Naive thymus-derived CD8-positive, alpha-beta T cell (primary cell): ENCODE results near the gene LRRC37A3. TPM values are rescaled to one million over a fixed set of nuclear protein-coding genes. Genes with fewer than 3 reads are reported as not detected.
"Not testable (repeated sequence)": the region's sequence is repeated elsewhere in the genome, so short reads cannot be mapped to it uniquely, and the experiment has no call there.

Source experiments
- ATAC-seq, 2 donors: fragments of 150-1000 bp; cut with Tn5 transposase in 1 of 2; sonication (Bioruptor Pico), chemical (Tn5 transposase) in 1 of 2; 1 replicate in 1 of 2; 2 replicates in 1 of 2; pipeline ENCODE4 v1.10.0; 2021; ENCODE audit warnings: mild to moderate bottlenecking in 2 of 2, moderate library complexity in 2 of 2
- POLR2A ChIA-PET: fragments of 350-600 bp; sonication (Branson Sonifier 250); formaldehyde crosslinking; loops from one replicate; lab custom pipeline; 2021; ENCODE audit warnings: antibody characterized with exemption; lab: Charles Lee
- DNase-seq, 10 donors: peaks; one replicate each; pipeline versions ENCODE4 v3.0.0 to v3.0.0-alpha.2; 2020 to 2022
- H3K27ac Mint-ChIP-seq, 10 donors: one replicate each; pipeline ENCODE4 v1.8.0; 2020 to 2022; ENCODE audit warnings: mild to moderate bottlenecking in 10 of 10, mixed read lengths in 10 of 10, moderate library complexity in 4 of 10, inconsistent platforms in 1 of 10
- H3K27me3 Mint-ChIP-seq, 5 donors: one replicate each; pipeline ENCODE4 v1.8.0; 2021 to 2022; ENCODE audit warnings: mixed read lengths in 5 of 5
- H3K36me3 Mint-ChIP-seq, 3 donors: one replicate each; pipeline ENCODE4 v1.8.0; 2020 to 2022; ENCODE audit warnings: mixed read lengths in 3 of 3, mild to moderate bottlenecking in 2 of 3, inconsistent platforms in 1 of 3
- H3K4me1 Mint-ChIP-seq, 4 donors: one replicate each; pipeline ENCODE4 v1.8.0; 2021 to 2022; ENCODE audit warnings: mixed read lengths in 4 of 4
- H3K4me3 Mint-ChIP-seq, 10 donors: one replicate each; pipeline ENCODE4 v1.8.0; 2020 to 2022; ENCODE audit warnings: mild to moderate bottlenecking in 10 of 10, mixed read lengths in 10 of 10, moderate library complexity in 6 of 10, inconsistent platforms in 1 of 10
- H3K9me3 Mint-ChIP-seq, 9 donors: one replicate each; pipeline ENCODE4 v1.8.0; 2020 to 2022; ENCODE audit warnings: mixed read lengths in 9 of 9, mild to moderate bottlenecking in 3 of 9, inconsistent platforms in 1 of 9, moderate library complexity in 1 of 9
- polyA plus RNA-seq, 3 donors: library from polyadenylated mRNA; unstranded; fragments of 300-500 nt; fragmentation: Illumina TruSeq; gene quantifications; one replicate each; pipeline ENCODE4 v1.2.3, GENCODE V29; 2021
- total RNA-seq, 8 experiments: library from RNA in 2 of 8; stranded (reverse) in 2 of 8; gene quantifications; one replicate each; pipeline ENCODE4 v1.2.3 and lab custom pipeline; 2021 to 2026

Gene LRRC37A3
- total RNA-seq (10 to 100 TPM; 28.5 to 30.1 TPM), polyA plus RNA-seq (1 to 10 TPM in 2 of 3 donors, under 1 TPM in 1; 0.75 to 2.9 (median 1.1) TPM), total RNA-seq (lab: John Stamatoyannopoulos, UW) (1.1 to 4.1 (median 2.6) reads per million in 6 experiments)

GRCh38 chr17:64919289-64920025, at the start of gene LRRC37A3:
Gene LRRC37A3, minus strand, starts transcription at chr17:64919478. Its CDS starts 22,221 bp downstream, at chr17:64897257.
- peak; percentile 95 to 96 for ATAC-seq
- H3K4me1 Mint-ChIP-seq = peaks cover 1 to 31% (median 8%) of the 10 kb centered on the region in 4 donors
- H3K36me3 Mint-ChIP-seq = not testable (repeated sequence)

GRCh38 chr17:64965873-64966287, 46.6 kb upstream of the LRRC37A3 start:
- ATAC-seq (peak; percentile 95 to 96), DNase-seq (peak; percentile 69 to 91 (median 86))
- POLR2A ChIA-PET = interaction anchor here (0.6 to 1.9 kb wide), 5 partner anchors 9 to 157 kb away, joined by 3 to 11 read pairs (median 4); partner anchors contain the start of gene GNA13
- not testable (repeated sequence) for H3K36me3 Mint-ChIP-seq, H3K27me3 Mint-ChIP-seq, H3K9me3 Mint-ChIP-seq
- peak overlapping the region; percentile 75 to 96 (median 86) for H3K27ac Mint-ChIP-seq
- H3K4me3 Mint-ChIP-seq = peak overlapping the region; percentile 36 to 73 (median 56)
- peaks cover 26 to 77% (median 62%) of the 10 kb centered on the region in 4 donors for H3K4me1 Mint-ChIP-seq

More at GRCh38 chr17:64919289-64920025, at the start of gene LRRC37A3:
- DNase-seq = peak; percentile 96 to 100 (median 99)
- H3K9me3 Mint-ChIP-seq, H3K27me3 Mint-ChIP-seq: not testable (repeated sequence)
- POLR2A ChIA-PET = interaction anchor here (0.6 to 2.0 kb wide), 14 partner anchors 21 to 501 kb away, joined by 3 to 12 read pairs (median 4); partner anchors contain the start of genes CEP95 and GNA13
- peak within 1 kb of the TSS; percentile 77 to 98 (median 96) for H3K27ac Mint-ChIP-seq
- H3K4me3 Mint-ChIP-seq = peak within 1 kb of the TSS; percentile 85 to 96 (median 89)

- POLR2A ChIA-PET = interaction anchor here (0.6 to 1.9 kb wide), 5 partner anchors 10 to 158 kb away, joined by 3 to 11 read pairs (median 4); partner anchors contain the start of gene GNA13
- not testable (repeated sequence) for H3K9me3 Mint-ChIP-seq, ATAC-seq, DNase-seq, H3K36me3 Mint-ChIP-seq, H3K27me3 Mint-ChIP-seq
- Mint-ChIP-seq H3K4me3 (peak overlapping the region; percentile 36 to 73 (median 58)), H3K27ac (peak overlapping the region; percentile 77 to 96 (median 86)), H3K4me1 (peaks cover 25 to 73% (median 60%) of the 10 kb centered on the region in 4 donors)
These were observed 46.1 kb upstream of the LRRC37A3 start for GRCh38 chr17:64965256-64965872.

GRCh38 chr17:64964796-64965195, 45.5 kb upstream of the LRRC37A3 start:
- no peak for DNase-seq
- H3K4me1 Mint-ChIP-seq = peaks cover 24 to 69% (median 57%) of the 10 kb centered on the region in 4 donors
- H3K27ac Mint-ChIP-seq = peak overlapping the region in 7 of 10 donors; percentile 43 to 96 (median 59)

GRCh38 chr17:64963814-64964213, 44.5 kb upstream of the LRRC37A3 start:
- ATAC-seq, H3K27me3 Mint-ChIP-seq, H3K9me3 Mint-ChIP-seq, DNase-seq, H3K36me3 Mint-ChIP-seq, H3K4me3 Mint-ChIP-seq: not testable (repeated sequence)
- Mint-ChIP-seq H3K27ac (peak overlapping the region in 6 of 10 donors; percentile 35 to 79 (median 57)), H3K4me1 (peaks cover 20 to 62% (median 48%) of the 10 kb centered on the region in 4 donors)
- POLR2A ChIA-PET = interaction anchor here (0.6 to 1.9 kb wide), 2 partner anchors 12 to 115 kb away, joined by 3 to 10 read pairs; no protein-coding TSS in a partner anchor

More at GRCh38 chr17:64964796-64965195, 45.5 kb upstream of the LRRC37A3 start:
- ATAC-seq = no peak
- Mint-ChIP-seq H3K27me3 (no peaks in the 10 kb centered on the region), H3K4me3 (peak overlapping the region in 3 of 10 donors; percentile 39 to 73 (median 53)), H3K9me3 (no peaks in the 10 kb centered on the region), H3K36me3 (no peaks in the 10 kb centered on the region)
- POLR2A ChIA-PET = interaction anchor here (1.0 to 1.9 kb wide), 5 partner anchors 10 to 158 kb away, joined by 3 to 11 read pairs (median 5); partner anchors contain the start of gene GNA13

- Mint-ChIP-seq H3K27ac (peak overlapping the region in 9 of 10 donors; percentile 5 to 75 (median 23)), H3K4me1 (peaks cover 10 to 41% (median 28%) of the 10 kb centered on the region in 4 donors), H3K4me3 (peak overlapping the region in 6 of 10 donors; percentile 5 to 39 (median 20))
- POLR2A ChIA-PET = interaction anchor here (1.7 kb wide), 1 partner anchor 14 kb away, joined by 5 read pairs; no protein-coding TSS in a partner anchor
- ATAC-seq (peak in 1 of 2 donors; percentile 28), DNase-seq (peak in 9 of 10 donors; percentile 38 to 90 (median 70))
- not testable (repeated sequence) for H3K36me3 Mint-ChIP-seq, H3K9me3 Mint-ChIP-seq, H3K27me3 Mint-ChIP-seq
These were observed 42.5 kb upstream of the LRRC37A3 start for GRCh38 chr17:64961563-64962378.

GRCh38 chr17:64951877-64952276, 32.6 kb upstream of the LRRC37A3 start:
- no peaks in the 10 kb centered on the region for H3K4me1 Mint-ChIP-seq
- DNase-seq (no peak), ATAC-seq (no peak)
- no peaks in the 10 kb centered on the region for H3K36me3 Mint-ChIP-seq
- H3K27me3 Mint-ChIP-seq = no peaks in the 10 kb centered on the region
- no peak overlapping the region for H3K27ac Mint-ChIP-seq
- POLR2A ChIA-PET = no interaction called here
- no peaks in the 10 kb centered on the region for H3K9me3 Mint-ChIP-seq
- H3K4me3 Mint-ChIP-seq = no peak overlapping the region

GRCh38 chr17:64950871-64951270, 31.6 kb upstream of the LRRC37A3 start:
- Mint-ChIP-seq H3K9me3 (no peaks in the 10 kb centered on the region), H3K36me3 (no peaks in the 10 kb centered on the region), H3K4me3 (no peak overlapping the region), H3K27me3 (no peaks in the 10 kb centered on the region), H3K4me1 (no peaks in the 10 kb centered on the region), H3K27ac (no peak overlapping the region)
- no peak for DNase-seq
- POLR2A ChIA-PET = no interaction called here
- ATAC-seq = no peak

- Mint-ChIP-seq H3K4me3 (no peak overlapping the region), H3K27ac (no peak overlapping the region), H3K27me3 (no peaks in the 10 kb centered on the region), H3K4me1 (no peaks in the 10 kb centered on the region), H3K9me3 (no peaks in the 10 kb centered on the region), H3K36me3 (no peaks in the 10 kb centered on the region)
- no peak for ATAC-seq
- POLR2A ChIA-PET = no interaction called here
- no peak for DNase-seq
These were observed 27.9 kb upstream of the LRRC37A3 start for GRCh38 chr17:64947152-64947551.

- H3K36me3 Mint-ChIP-seq = no peaks in the 10 kb centered on the region
These were observed 22.5 kb upstream of the LRRC37A3 start for GRCh38 chr17:64941761-64942160.

GRCh38 chr17:64941045-64941444, 21.8 kb upstream of the LRRC37A3 start:
- ATAC-seq = no peak
- H3K4me3 Mint-ChIP-seq = no peak overlapping the region
- H3K4me1 Mint-ChIP-seq = peaks cover 0 to 5% (median 3%) of the 10 kb centered on the region in 4 donors
- H3K36me3 Mint-ChIP-seq = no peaks in the 10 kb centered on the region
- H3K9me3 Mint-ChIP-seq = no peaks in the 10 kb centered on the region
- peaks cover 0 to 9% (median 0%) of the 10 kb centered on the region in 5 donors for H3K27me3 Mint-ChIP-seq
- POLR2A ChIA-PET = interaction anchor here (1.3 kb wide), 1 partner anchor 21 kb away, joined by 3 read pairs; the partner anchor contains the start of gene LRRC37A3
- no peak overlapping the region for H3K27ac Mint-ChIP-seq
- no peak for DNase-seq

More at GRCh38 chr17:64941761-64942160, 22.5 kb upstream of the LRRC37A3 start:
- DNase-seq = no peak
- H3K4me3 Mint-ChIP-seq = no peak overlapping the region
- H3K27me3 Mint-ChIP-seq = peaks cover 0 to 7% (median 0%) of the 10 kb centered on the region in 5 donors
- H3K9me3 Mint-ChIP-seq = no peaks in the 10 kb centered on the region
- no peak overlapping the region for H3K27ac Mint-ChIP-seq
- POLR2A ChIA-PET = no interaction called here
- ATAC-seq = no peak
- H3K4me1 Mint-ChIP-seq = peaks cover 0 to 5% (median 3%) of the 10 kb centered on the region in 4 donors
